HG02970 (cell line): ENCODE data around the gene ZNF771.

Source experiments
- ATAC-seq: cut with Tn5 transposase; IDR thresholded peaks from one replicate; pipeline ENCODE4 v1.9.1; 2021; ENCODE audit warnings: mild to moderate bottlenecking, moderate library complexity, moderate number of reproducible peaks; ENCODE audit not compliant: unreplicated experiment, low FRiP score

ZNF771 gene

DNA sequence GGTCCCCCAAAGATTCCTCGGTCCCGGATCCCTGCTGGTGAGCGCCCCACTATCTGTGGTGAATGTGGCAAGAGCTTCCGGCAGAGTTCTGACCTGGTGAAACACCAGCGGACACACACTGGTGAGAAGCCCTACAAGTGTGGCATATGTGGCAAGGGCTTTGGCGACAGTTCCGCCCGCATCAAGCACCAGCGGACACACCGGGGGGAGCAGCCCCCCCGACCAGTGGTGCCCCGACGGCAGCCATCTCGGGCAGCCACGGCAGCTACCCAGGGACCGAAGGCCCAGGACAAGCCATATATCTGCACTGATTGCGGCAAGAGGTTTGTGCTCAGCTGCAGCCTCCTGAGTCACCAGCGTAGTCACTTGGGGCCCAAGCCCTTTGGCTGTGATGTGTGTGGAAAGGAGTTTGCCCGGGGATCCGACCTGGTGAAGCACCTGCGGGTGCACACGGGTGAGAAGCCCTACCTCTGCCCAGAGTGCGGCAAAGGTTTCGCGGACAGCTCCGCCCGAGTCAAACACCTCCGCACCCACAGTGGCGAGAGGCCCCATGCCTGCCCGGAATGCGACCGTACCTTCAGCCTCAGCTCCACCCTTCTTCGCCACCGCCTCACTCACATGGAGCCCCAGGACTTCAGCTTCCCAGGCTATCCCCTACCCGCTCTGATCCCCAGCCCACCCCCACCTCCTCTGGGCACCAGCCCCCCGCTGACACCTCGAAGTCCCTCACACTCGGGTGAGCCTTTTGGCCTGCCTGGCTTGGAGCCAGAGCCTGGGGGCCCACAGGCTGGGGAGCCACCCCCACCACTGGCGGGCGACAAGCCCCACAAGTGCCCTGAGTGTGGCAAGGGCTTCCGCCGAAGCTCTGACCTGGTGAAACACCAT is 9.4 kb upstream of the ZNF771 start:
- ATAC-seq, result no peak

DNA sequence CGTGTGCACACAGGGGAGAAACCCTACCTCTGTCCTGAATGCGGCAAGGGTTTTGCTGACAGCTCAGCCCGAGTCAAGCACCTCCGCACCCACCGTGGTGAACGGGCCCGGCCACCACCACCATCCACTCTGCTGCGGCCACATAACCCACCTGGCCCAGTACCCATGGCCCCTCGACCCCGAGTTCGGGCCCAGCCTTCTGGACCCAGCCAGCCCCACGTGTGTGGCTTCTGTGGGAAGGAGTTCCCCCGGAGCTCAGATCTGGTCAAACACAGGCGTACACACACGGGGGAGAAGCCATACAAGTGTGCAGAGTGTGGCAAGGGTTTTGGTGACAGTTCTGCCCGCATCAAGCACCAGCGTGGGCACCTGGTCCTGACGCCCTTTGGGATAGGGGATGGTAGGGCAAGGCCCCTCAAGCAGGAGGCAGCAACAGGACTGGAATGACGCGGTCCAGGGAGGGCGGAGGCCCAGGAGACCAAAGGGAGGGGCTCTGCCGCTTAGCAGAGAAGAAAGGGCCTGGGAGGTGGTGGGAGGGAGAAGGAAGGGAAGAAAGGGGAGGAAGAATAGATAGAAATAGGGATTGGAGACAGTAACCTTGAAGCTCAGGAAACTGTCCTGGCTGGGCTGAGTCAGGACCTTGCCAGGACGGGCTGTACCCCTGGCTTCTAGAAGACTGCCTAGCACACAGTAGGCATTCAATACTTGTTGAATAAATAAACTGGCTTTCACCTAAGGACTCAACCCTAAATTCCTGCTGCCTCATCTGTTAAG is 8.6 kb upstream of the ZNF771 start:
- ATAC-seq, result no peak

DNA sequence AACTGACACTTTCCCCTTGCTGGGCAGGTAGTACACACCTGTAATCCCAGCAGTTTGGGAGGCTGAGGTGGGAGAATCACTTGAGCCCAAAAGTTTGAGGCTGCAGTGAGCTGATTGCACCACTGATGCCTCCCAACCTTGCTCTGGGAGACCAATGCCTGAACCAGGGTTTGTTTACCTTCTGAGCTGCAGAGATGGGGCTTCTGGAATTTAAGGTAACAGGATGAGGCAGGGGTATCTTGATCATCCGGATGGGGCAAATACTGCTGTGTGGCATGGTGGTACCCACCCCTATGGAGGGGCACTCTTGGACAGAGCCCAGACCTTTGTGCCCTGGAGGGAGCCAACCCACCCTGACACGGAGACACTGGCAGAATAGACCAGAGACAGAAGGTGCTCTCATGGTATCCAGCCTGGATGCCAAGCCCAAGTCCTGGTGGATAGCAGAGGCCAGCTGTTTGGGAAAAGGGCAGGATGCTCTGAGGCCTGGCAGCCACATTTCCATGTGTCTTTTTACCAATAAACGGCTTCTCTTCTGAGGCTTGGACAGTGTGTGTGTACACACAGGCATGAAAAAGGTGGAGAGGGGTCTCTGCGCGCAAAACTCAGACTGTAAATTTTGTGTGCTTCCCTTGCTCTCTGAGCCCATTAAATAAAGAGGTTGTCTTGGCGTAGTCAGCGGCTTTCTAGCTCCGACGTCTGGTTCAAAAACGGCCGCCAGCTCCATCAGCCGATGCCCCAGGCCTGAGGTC is 7.8 kb upstream of the ZNF771 start:
- no peak for ATAC-seq

DNA sequence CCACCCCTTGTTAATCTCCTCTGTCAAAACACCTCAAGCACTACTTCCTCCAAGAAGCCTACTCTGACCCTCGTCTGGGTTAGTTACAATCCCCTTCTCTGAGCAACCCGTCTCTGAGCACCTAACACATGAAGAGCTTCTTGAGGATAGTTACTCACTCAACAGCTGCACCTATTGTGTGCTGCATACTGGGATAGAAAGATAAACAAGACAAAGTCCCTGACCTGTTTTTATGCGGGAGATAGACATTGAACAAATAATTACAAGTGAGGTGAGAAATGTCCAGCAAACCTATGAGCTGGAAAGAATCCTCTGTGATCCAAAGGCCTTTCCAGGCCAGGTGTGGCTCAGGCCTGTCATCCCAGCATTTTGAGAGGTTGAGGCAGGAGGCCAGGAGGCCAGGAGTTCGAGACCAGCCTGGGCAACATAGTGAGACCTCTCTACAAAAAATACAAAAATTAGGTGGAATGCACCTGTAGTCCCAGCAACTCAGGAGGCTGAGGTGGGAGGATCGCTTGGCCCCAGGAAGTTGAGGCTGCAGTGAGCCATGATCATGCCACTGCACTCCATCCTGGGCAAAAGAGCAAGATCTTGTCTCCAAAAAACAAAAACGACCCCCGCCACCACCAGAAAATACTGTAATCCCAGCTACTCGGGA is 5.5 kb upstream of the ZNF771 start:
- no peak for ATAC-seq

DNA sequence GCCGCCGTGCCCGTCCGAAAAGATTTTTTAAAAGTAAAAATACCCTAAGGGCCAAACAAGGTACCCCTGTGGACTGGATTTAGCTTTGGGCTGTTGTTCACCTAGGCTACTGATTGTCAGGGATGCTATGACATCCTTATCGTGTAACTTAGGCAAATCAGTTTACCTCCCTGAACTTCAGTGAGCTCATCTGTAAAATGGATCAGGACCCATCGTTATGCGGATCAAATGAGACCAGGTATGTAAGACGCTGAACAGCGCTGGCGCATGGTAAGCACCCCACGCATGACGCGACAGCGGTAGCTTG is 658 bp upstream of the ZNF771 start:
- no peak for ATAC-seq

DNA sequence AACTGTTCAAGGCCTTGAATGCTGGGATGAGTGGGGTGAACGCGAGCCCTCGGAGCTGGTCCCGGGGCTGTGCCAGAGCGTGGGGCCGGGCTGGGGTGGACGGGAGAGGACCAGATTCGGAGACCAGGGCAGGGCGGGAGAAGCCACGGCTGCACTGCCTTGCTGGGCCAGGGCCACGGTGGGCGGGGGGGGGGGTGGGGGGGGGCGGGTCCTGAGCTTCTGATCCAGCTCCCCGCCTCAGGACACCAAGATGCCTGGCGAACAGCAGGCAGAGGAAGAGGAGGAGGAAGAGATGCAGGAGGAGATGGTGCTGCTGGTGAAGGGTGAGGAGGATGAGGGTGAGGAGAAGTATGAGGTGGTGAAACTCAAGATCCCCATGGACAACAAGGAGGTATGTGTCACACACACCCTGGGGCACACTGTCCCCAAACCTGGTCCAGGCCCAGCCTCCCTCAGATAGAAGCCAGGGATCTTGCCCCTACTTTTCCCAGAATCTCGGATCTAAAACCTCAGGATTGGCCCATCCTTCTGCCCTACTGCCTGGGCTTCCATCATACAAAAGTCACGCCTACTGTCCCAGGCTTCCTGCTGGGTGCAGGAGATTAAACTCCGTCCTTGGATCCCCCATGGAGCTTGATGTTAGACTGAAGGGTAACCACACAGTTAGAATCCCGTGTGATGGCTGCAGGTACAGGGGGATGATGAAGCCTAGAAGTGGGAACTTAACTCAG is 563 bp downstream of the ZNF771 start:
- ATAC-seq, result no peak

DNA sequence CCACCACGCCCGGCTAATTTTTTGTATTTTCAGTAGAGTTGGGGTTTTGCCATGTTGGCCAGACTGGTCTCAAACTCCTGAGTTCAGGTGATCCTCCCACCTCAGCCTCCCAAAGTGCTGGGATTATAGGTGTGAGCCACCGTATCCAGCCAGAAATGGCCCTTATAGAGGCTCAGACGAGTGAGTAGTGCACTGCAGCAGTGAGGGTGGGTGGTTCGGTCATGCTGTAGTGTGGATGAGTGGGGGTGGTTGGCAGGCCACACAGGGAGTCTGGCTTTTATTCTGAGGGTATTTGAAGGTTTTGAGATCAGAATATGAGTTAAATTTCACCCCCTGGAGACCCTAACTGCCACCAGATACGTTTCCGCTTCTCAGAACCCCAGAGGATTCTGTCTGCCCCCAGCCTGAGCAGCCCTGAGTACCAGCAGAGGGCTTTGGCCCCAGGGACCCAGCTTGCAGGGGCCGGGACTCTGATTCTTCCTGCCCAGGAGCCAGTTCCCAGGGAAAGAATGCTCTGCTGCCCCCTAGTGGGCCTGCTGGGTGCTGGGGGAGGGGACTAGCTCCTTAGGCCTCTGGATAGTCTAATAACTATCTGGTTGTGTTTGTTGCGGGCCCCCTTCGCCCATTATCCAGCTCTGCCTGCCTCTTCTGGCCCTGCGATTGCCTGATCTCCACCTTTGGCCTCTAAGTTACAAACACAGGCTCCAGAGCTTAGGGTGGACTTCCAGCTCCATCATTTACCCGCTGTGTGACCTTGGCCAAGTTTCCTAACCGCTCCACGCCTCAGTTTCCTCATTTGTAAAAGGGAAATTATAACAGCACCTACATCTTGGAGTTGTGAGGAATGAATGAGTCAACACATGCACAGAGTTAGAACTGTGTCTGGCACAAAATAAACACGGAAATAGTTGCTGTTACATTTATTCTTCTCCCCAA is 2.0 kb downstream of the ZNF771 start:
- no peak for ATAC-seq

DNA sequence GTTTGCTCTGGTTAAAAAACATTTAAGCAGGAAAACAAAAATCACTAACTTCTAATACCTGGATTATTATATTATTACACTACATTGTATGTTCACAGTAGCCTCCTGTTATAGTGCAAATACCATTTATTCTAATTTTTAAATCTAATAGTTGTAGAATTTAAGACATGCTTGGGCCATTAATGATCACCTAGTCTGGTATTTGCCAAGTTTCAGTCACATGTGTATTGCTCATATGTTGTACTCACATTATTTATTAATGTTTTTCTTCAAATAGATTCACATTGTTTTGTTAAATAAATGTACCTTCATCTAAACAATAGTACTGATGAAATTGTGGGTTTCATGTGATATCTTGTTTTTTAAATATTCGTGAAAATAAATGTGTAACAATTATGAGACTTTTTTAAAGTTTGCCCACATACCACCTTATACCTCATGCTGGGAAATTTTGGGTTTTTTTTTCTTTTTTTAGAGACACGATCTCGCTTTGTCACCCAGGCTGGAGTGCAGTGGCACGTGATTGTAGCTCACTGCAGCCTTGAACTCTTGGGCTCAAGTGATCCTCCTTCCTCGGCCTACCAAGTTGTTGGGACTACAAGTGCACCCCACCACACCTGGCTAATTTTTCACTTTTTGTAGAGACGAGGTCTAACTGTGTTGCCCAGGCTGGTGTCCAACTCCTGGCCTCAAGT is 5.9 kb downstream of the ZNF771 start:
- ATAC-seq, result no peak

DNA sequence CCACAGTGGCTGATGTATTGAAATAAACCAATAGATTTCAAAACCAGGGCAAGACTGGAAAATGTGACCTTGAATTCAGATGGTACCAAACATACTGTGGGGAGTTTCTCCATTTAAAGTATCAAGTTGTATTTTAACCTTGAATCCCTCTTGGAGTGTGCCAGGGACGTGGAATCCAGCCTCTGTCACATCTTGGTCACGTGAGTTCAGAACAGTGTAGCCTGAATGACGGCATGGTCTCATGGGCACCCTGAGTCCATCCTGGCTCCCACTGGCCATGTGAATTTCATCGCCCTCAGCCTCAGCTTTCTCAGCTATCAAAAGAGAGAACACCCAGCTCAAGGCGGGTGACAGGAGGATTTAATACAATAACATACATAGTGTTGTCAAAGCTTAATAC is 6.8 kb downstream of the ZNF771 start:
- ATAC-seq, result no peak

DNA sequence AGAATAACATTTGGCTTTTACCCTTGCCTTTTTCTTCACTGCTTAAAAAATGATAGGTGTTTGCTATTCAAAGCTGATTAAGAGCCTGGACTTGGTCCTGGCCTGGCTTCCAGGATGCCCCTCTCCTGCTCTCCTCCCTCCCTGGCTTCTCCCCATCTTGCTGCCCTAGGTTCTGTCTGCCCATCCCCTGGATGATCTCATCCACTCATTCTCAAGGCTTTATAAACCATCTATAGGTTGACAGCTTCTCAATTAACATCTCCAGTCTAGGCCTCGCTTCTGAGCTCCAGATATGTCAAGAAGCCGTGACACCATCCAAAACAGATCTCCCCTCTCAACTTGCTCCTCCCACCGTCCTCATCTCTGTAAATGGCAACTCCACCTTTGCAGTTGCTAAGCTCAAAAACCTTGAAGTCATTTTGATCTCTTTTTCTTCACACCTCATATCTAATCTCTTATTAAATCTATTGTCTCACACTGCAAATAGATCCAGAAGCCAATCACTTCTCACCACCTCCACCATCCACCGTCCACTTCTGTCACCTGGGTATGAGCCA is 8.7 kb downstream of the ZNF771 start:
- no peak for ATAC-seq

DNA sequence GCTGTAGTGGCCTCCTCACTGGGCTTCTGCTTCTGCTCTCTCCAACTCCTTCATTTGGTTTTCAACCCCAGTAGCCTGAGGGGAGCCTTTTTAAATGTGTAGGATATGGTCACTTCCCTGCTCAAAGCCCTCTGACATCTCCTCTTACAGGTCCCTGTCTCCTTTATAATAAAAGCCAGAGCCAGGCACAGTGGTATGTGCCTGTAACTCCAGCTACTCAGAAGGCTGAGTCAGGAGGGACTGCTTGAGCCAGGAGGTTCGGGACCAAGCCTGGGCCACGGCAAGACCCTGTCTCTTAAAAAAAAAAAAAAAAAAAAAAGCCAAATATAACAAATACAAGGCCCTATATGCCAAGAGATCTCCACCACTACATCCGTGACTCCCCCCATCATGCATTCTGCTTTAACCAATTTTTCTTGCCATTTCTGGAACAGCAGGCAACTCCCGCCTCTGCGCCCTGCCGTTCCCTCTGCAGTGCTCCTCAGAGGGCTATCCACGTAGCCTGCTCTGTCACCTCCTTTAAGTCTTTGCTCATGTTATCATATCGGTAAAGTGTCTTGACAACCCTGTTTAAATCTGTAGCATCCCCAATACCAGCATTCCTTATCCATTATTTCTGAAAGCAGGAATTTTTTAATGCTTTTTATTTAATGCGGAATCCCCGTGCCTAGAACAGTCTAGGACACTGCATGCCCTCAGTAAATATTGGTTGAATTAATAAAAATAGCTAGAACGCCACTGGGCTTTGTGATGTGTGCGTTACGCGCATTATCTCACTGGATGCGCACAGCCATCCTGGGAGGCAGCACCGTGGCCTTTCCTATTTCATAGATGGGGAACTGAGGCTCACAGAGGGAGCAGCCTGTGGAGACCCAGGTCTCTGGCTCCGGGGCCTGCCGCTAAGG is 9.5 kb downstream of the ZNF771 start:
- no peak for ATAC-seq

DNA sequence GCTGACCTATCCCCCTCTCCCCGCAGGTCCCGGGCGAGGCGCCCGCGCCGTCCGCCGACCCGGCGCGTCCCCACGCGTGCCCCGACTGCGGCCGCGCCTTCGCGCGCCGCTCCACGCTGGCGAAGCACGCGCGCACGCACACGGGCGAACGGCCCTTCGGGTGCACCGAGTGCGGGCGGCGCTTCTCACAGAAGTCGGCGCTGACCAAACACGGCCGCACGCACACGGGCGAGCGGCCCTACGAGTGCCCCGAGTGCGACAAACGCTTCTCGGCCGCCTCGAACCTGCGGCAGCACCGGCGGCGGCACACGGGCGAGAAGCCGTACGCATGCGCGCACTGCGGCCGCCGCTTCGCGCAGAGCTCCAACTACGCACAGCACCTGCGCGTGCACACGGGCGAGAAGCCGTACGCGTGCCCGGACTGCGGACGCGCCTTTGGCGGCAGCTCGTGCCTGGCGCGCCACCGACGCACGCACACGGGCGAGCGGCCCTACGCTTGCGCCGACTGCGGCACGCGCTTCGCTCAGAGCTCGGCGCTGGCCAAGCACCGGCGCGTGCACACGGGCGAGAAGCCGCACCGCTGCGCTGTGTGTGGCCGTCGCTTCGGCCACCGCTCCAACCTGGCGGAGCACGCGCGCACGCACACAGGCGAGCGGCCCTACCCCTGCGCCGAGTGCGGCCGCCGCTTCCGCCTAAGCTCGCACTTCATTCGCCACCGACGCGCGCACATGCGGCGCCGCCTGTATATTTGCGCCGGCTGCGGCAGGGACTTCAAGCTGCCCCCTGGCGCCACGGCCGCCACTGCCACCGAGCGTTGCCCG is 10.3 kb downstream of the ZNF771 start:
- ATAC-seq, result peak; percentile 80

DNA sequence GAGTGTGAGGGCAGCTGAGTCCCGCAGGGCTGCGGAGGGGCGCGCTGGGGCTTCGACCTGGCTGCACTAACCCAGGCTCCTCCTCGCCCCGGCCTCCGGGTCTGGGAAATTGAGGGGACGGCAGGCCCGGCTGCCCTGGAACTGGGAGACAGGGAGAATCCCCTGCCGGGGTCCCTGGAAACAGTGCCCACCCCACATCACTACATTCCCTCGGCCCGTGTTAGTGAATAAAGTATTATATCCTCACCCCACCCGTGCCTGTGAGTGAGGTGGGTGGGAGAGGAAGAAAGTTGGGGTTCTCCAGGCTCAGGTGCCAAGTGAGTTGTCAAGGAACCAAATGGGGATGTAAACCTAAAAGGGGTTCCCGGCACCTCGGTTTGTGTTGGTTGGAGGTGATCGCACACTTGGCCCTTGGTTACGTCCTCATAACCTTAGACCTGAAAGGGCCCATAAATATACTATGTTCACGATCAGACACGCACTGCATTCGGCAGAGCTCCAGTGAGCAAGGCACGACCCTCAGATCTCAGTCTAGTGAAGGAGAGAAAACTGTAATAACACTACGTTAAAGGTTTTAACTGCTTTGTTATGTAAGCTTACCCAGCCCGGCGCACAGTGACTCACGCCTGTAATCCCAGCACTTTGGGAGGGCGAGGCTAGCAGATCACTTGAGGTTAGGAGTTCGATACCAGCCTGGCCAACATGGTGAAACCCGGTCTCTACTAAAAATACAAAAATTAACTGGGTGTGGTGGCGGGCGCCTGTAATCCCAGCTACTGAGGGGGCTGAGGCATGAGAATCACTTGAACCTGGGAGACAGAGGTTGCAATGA is 11.2 kb downstream of the ZNF771 start:
- no peak for ATAC-seq

DNA sequence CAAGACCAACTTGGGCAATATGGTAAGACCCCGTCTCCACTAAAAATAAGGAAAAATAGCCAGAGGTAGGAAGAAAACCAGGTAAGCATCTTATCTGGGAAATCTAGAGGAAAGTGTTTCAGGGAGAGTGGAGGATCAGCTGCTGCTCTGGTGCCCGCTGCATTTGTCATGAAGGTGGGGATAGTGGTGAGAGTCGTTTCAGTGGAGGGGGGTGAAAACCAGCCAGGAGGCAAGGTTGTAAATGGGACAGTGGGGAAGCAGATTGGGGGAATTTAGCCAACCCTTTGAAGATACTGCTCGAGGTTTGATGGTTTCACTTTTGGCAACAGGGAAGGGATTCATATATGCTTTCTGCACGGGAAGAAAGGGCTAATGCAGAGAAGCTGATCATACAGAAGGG is 13.6 kb downstream of the ZNF771 start:
- ATAC-seq, result no peak

DNA sequence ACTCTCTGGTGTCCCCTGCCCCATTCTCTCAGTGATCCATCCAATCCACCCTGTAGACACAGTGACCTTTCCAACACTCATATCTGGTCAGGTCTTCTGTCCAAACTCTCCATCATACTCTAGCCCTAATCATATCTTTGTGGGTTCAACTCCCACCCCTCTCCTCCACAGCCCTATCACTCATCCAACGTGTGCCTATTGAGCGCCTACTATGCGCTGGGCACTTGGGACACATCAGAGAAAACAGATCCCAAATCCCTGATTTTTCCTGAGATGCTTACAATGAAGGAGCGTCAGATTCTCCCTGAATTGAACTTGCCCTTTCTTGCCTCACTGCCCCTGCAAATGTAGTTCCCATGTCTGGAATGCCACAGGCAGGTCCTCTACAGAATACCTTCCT is 20.6 kb downstream of the ZNF771 start:
- no peak for ATAC-seq

DNA sequence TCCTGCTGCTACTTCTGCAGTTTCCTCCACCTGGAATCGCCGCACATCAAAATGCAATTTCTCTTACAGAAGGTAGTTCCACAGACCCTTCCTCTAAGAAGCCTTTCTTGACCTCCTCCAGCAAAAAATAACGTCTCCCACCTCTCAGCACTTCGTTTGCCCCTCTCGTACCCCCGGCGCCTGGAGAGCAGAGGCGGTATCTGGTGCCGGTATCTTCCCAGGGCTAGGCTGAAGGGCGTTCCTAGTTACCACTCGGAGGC is 21.9 kb downstream of the ZNF771 start:
- no peak for ATAC-seq
